Upper lobe of left lung (tissue), 6 donors: Measurements from ENCODE around the gene THBS3. TPM values are rescaled to one million over a fixed set of nuclear protein-coding genes. Genes with fewer than 3 reads are reported as not detected.
"Not testable (repeated sequence)": the region's sequence is repeated elsewhere in the genome, so short reads cannot be mapped to it uniquely, and the experiment has no call there.

Source experiments
- ATAC-seq, 2 donors: fragments of 200-7000 bp; cut with Tn5 transposase; one replicate each; pipeline ENCODE4 v1.9.1; 2022; ENCODE audit warnings: mild to moderate bottlenecking in 2 of 2, moderate library complexity in 2 of 2; ENCODE audit not compliant: low FRiP score in 2 of 2
- DNase-seq, 2 donors: peaks; one replicate each; pipeline ENCODE4 v3.0.0-alpha.2; 2019 to 2020
- H3K27ac ChIP-seq, 4 donors: fragments of 200-600 bp; sonication (generic); one replicate each; pipeline ENCODE4 v1.5.1; 2016 to 2019
- H3K27me3 ChIP-seq, 4 donors: fragments of 200-600 bp; sonication (generic); one replicate each; pipeline ENCODE4 v1.5.1; 2017 to 2019
- H3K36me3 ChIP-seq, 4 donors: fragments of 200-600 bp; sonication (generic); one replicate each; pipeline ENCODE4 v1.5.1; 2016 to 2019
- H3K4me1 ChIP-seq, 4 donors: fragments of 200-600 bp; sonication (generic); one replicate each; pipeline ENCODE4 v1.5.1; 2018 to 2019
- H3K4me3 ChIP-seq, 4 donors: fragments of 200-600 bp; sonication (generic); one replicate each; pipeline ENCODE4 v1.5.1; 2017 to 2019; ENCODE audit warnings: mild to moderate bottlenecking in 2 of 4, moderate library complexity in 1 of 4
- H3K9me3 ChIP-seq, 4 donors: fragments of 200-600 bp; sonication (generic); one replicate each; pipeline ENCODE4 v1.5.1; 2018 to 2019
- EP300 ChIP-seq, 4 donors: sonication (generic); formaldehyde crosslinking; IDR thresholded peaks; one replicate each; pipeline ENCODE4 v1.5.1; 2017; ENCODE audit warnings: antibody characterized with exemption in 4 of 4, control low read depth in 2 of 4
- POLR2A ChIP-seq, 4 donors: fragments of 450-650 bp; IDR thresholded peaks; one replicate each; pipeline ENCODE4 v1.5.1; 2016 to 2017; ENCODE audit warnings: antibody characterized with exemption in 4 of 4, mild to moderate bottlenecking in 2 of 4
- POLR2AphosphoS5 ChIP-seq, 2 donors: sonication (generic); formaldehyde crosslinking; IDR thresholded peaks; one replicate each; pipeline ENCODE4 v1.5.1; 2017; ENCODE audit warnings: antibody characterized with exemption in 2 of 2
- WGBS, 2 donors: methylation state at CpG; one replicate each; pipeline ENCODE4 v1.1.5; 2017 to 2018; 5-methylcytosine and 5-hydroxymethylcytosine counted together
- total RNA-seq, 6 donors: library from RNA; depleted of rRNA in 4 of 6; stranded (reverse); fragments of >200 nt in 4 of 6; gene quantifications; one replicate each; pipeline versions ENCODE4 v1.1.0 to v1.2.1, GENCODE V29; 2016 to 2021
- TF ChIP-seq, protein P1 (sequence below), 6 experiments: fragments of 450-650 bp in 4 of 6; fragments of 200-600 bp in 2 of 6; sonication (generic) in 2 of 6; IDR thresholded peaks; one replicate each; pipeline ENCODE4 v1.5.1; 2016 to 2019; ENCODE audit warnings: antibody characterized with exemption in 6 of 6
- donor health status: DM: no; HTN: no; CAD: no; lungs with moderate emphysema.
- donor health status: DM: no; HTN: yes; CAD: no; lungs with severe emphysema.

The THBS3 gene
- total RNA-seq, 6 donors from 2014 or later: 18.3 to 97.4 (median 27.6) TPM

DNA sequence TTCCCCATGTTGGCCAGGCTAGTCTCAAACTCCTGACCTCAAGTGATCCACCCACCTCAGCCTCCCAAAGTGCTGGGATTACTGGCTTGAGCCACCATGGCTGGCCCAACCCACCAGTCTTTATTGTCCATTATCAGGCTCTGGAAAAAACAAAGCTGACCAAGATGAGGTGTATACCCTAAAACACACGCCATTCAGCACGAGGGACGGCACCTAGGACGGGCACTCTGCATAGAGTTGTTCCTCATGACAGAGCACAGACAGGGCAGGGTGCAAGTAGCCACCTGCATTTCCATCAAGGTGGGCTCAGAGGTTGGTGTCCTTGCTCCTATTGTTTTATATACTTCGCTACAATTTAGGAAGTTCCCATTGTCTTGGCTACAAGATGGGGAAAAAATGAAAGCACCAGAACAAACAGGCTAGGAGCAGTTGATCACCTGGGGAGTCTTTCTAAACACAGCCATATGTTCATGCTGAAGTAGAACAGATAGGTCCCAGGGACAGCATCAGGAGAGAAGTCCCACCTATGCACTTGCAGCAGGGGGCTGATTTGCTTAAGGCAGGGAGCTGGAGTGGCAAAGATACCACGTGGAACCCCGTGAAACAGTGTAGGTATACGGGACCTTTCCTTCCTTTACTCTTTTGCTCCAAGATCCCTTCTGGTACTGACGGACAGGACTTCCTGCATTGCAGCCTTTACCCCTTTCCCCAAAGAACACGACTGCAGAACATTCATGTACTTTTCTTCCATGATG, 39.1 kb downstream of the THBS3 start:
- Histone ChIP-seq H3K27ac (no peak overlapping the region), H3K4me1 (peaks cover 32 to 36% (median 34%) of the 10 kb centered on the region in 4 donors), H3K4me3 (no peak overlapping the region), H3K36me3 (peaks cover 0 to 25% (median 14%) of the 10 kb centered on the region in 4 donors), H3K9me3 (no peaks in the 10 kb centered on the region), H3K27me3 (peaks cover 0 to 2% (median 0%) of the 10 kb centered on the region in 4 donors)
- 89 to 92% methylated on average over 10 of the region's 10 CpGs for WGBS, 2 donors
- TF ChIP-seq POLR2A (IDR thresholded peaks at IDR 0.05) (no peak), EP300 (IDR thresholded peaks at IDR 0.05) (no peak), POLR2AphosphoS5 (IDR thresholded peaks at IDR 0.05) (no peak)
- TF ChIP-seq, protein P1, sequence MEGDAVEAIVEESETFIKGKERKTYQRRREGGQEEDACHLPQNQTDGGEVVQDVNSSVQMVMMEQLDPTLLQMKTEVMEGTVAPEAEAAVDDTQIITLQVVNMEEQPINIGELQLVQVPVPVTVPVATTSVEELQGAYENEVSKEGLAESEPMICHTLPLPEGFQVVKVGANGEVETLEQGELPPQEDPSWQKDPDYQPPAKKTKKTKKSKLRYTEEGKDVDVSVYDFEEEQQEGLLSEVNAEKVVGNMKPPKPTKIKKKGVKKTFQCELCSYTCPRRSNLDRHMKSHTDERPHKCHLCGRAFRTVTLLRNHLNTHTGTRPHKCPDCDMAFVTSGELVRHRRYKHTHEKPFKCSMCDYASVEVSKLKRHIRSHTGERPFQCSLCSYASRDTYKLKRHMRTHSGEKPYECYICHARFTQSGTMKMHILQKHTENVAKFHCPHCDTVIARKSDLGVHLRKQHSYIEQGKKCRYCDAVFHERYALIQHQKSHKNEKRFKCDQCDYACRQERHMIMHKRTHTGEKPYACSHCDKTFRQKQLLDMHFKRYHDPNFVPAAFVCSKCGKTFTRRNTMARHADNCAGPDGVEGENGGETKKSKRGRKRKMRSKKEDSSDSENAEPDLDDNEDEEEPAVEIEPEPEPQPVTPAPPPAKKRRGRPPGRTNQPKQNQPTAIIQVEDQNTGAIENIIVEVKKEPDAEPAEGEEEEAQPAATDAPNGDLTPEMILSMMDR (IDR thresholded peaks at IDR 0.05): no peak
- DNase-seq (no peak), ATAC-seq (no peak)

DNA sequence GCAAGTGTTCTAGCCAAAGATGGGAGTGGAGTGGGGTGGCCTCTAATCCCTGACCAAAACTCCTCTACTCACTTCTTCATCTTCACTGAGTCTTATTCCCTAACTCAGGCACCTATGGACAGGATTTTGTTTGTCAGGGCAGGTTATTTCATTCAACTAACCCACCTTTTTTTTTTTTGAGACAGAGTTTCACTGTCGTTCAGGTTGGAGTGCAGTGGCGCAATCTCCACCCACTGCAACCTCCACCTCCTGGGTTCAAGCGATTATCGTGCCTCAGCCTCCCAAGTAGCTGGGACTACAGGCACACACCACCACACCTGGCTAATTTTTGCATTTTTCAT, 39.6 kb downstream of the THBS3 start:
- not testable (repeated sequence) for H3K9me3 ChIP-seq, ATAC-seq, DNase-seq, H3K4me3 ChIP-seq, H3K27ac ChIP-seq, H3K27me3 ChIP-seq
- Histone ChIP-seq H3K36me3 (peaks cover 0 to 25% (median 14%) of the 10 kb centered on the region in 4 donors), H3K4me1 (peaks cover 27 to 32% (median 29%) of the 10 kb centered on the region in 4 donors)
- WGBS, 2 donors: 34 to 47% methylated on average over 4 of the region's 4 CpGs

DNA sequence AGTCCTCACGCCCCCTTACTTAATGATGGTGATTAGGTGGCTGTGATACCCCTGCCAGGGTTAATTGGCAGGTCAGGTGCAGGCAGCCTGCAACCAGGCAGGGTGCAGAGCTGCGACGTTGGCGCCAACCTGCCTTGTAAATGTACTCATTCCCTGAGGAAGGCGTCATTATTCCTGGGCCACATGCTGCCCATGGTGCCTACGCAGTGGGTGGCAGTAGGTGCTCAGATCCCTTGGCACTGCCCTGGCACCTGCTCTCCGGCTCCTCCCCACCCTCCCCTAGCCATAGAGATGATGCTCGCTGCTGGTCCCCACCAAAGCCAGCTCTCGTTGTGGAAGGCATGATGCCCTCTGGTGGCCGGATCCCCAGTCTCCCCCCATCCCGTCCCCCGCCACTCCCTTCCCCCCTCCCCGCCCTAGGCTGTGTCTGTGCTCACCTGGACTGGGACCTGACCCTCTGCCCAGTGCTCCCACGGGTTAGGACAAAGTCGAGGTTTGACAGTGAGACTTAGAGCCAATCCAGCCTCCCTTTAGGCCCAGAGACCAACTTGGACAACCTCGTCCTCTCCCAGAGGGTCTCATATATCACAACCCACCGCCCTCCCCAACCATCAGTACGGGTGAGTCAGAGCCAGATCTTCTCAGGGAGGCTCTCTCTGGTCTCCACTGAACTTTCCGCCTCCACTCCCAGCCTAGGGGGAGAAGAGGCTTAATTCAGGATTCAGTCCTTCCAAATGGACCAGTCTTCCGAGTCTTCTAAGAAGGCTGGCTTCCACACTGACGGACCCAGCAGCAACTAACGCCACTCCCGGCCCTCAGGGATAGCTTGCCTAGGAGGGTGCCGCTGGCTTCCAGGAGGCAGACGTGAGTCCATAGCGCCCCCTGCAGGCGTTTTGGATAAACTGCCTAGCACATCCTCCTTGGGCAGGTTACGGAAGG, 40.3 kb downstream of the THBS3 start:
- H3K27ac ChIP-seq: peak overlapping the region; percentile 43 to 87 (median 66)
- H3K4me1 ChIP-seq: peaks cover 24 to 32% (median 26%) of the 10 kb centered on the region in 4 donors
- H3K36me3 ChIP-seq: peaks cover 0 to 25% (median 14%) of the 10 kb centered on the region in 4 donors
- TF ChIP-seq, protein P1 (IDR thresholded peaks at IDR 0.05): peak; percentile 86 to 94 (median 90)
- TF ChIP-seq EP300 (IDR thresholded peaks at IDR 0.05) (no peak), POLR2AphosphoS5 (IDR thresholded peaks at IDR 0.05) (no peak)
- WGBS, 2 donors: 7% methylated on average over 9 to 25 of the region's 28 CpGs
- peak overlapping the region in 2 of 4 donors; percentile 12 to 19 for H3K4me3 ChIP-seq
- no peaks in the 10 kb centered on the region for H3K27me3 ChIP-seq
- H3K9me3 ChIP-seq: no peaks in the 10 kb centered on the region
- DNase-seq (peak; percentile 50 to 93), ATAC-seq (peak; percentile 89 to 91)

DNA sequence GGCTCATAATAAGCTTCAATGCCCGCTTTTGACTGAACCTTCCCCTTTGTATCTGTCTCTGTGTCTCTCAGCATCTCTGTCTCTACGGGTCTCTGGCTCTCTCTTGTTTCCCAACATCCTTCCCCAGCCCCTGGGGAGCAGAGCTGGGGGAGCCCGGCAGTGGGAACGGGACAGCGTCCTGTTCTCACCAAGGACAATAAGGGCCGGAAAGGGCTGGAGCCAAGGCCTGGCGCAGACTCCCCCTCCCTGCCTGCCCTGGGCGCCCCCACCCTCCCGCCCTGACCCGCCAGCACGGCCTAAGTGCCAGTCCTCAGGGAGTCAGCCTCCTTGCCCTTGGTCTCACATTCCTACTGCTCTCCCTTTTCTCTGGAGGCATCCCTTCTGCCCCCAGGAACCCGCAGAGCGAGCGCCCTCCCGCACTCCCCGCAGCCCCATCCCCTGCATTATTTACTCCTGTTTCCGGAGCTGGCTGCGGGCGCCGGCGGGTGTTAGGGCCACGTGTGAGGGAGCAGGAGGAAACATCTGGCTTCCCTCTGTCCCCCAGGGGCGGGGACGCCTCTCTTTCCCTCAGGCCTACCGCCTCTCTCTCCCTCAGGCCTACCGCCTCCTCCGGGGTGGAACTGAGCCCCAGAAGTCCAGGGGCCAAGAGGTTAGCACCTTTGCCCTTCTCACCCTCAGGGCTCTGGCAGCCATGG, 41.1 kb downstream of the THBS3 start:
- Histone ChIP-seq H3K9me3 (no peaks in the 10 kb centered on the region), H3K27me3 (no peaks in the 10 kb centered on the region), H3K4me3 (peak overlapping the region in 1 of 4 donors; percentile 19), H3K36me3 (peaks cover 0 to 25% (median 14%) of the 10 kb centered on the region in 4 donors), H3K27ac (peak overlapping the region; percentile 43 to 87 (median 66)), H3K4me1 (peaks cover 18 to 26% (median 21%) of the 10 kb centered on the region in 4 donors)
- DNase-seq (peak in 1 of 2 donors; percentile 86), ATAC-seq (peak; percentile 48 to 64)
- 19 to 22% methylated on average over 22 to 24 of the region's 27 CpGs for WGBS, 2 donors
- TF ChIP-seq POLR2AphosphoS5 (IDR thresholded peaks at IDR 0.05): peak; percentile 27 to 60
- TF ChIP-seq, protein P1 (IDR thresholded peaks at IDR 0.05): no peak
- TF ChIP-seq POLR2A (IDR thresholded peaks at IDR 0.05): no peak
